Astrocyte of the spinal cord (primary cell): ENCODE data around the gene SMARCC1.
A peak's percentile ranks its signal among the peaks of the same experiment; 100 is the strongest.
"Not testable (repeated sequence)": the region's sequence is repeated elsewhere in the genome, so short reads cannot be mapped to it uniquely, and the experiment has no call there.

Experiments
- DNase-seq: peaks from one replicate; pipeline ENCODE4 v3.0.0; 2011; ENCODE audit warnings: low read depth, low spot score
- H3K4me3 ChIP-seq: 2 replicates; pipeline ENCODE4 v1.5.1; 2011; ENCODE audit warnings: low read depth, mild to moderate bottlenecking, low read length, moderate library complexity
- CTCF ChIP-seq: IDR thresholded peaks from 2 replicates; pipeline ENCODE4 v1.5.1; 2012; ENCODE audit warnings: low read depth, mild to moderate bottlenecking, low read length, inconsistent platforms
- in situ Hi-C: cut with HindIII; loops from 2 replicates; pipeline ENCODE4 v1.10.0; 2017; ENCODE audit warnings: low sequenced_read_pairs

Gene SMARCC1

GRCh38 chr3:47781685-47782445, at the start of gene SMARCC1:
SMARCC1 (minus strand) TSS chr3:47781893; CDS start chr3:47781797, 96 bp downstream.
- DNase-seq, result peak; percentile 99
- H3K4me3 ChIP-seq, result peak within 1 kb of the TSS; percentile 63
- TF ChIP-seq CTCF, result no peak
- in situ Hi-C loops, result no loop called here

- in situ Hi-C loops, H3K4me3 ChIP-seq, DNase-seq: not testable (repeated sequence)
These were observed 47.8 kb upstream of the SMARCC1 start for GRCh38 chr3:47829482-47829881.

GRCh38 chr3:47825590-47825989, 43.9 kb upstream of the SMARCC1 start:
- DNase-seq, result no peak

GRCh38 chr3:47824541-47825473, 43.1 kb upstream of the SMARCC1 start:
- TF ChIP-seq CTCF, result peak; percentile 70
- in situ Hi-C loops, result no loop called here
- peak; percentile 87 for DNase-seq
- H3K4me3 ChIP-seq, result peak overlapping the region; percentile 93

More at GRCh38 chr3:47825590-47825989, 43.9 kb upstream of the SMARCC1 start:
- in situ Hi-C loops, result no loop called here
- TF ChIP-seq CTCF, result no peak
- H3K4me3 ChIP-seq, result peak overlapping the region; percentile 93

- in situ Hi-C loops, result no loop called here
- DNase-seq, result no peak
- no peak for TF ChIP-seq CTCF
- H3K4me3 ChIP-seq, result no peak overlapping the region
These were observed 35.9 kb upstream of the SMARCC1 start for GRCh38 chr3:47817609-47818008.

GRCh38 chr3:47813551-47814177, 32.0 kb upstream of the SMARCC1 start:
- TF ChIP-seq CTCF, result no peak
- in situ Hi-C loops, result no loop called here
- DNase-seq, result no peak
- H3K4me3 ChIP-seq, result no peak overlapping the region
